Heart left ventricle (tissue), 16 donors: ENCODE results near the gene GABBR2. TPM values are rescaled to one million over a fixed set of nuclear protein-coding genes. Genes with fewer than 3 reads are reported as not detected.

ENCODE experiments used
- ATAC-seq, 4 donors: fragments of 200-7000 bp; cut with Tn5 transposase; one replicate each; pipeline ENCODE4 v1.9.1; 2020 to 2022; ENCODE audit warnings: moderate library complexity in 4 of 4, mild to moderate bottlenecking in 3 of 4, moderate number of reproducible peaks in 1 of 4
- DNase-seq, 5 donors: peaks; one replicate each; pipeline ENCODE4 v3.0.0-alpha.2; 2020
- H3K27ac ChIP-seq, 12 donors: fragments of 200-600 bp; sonication (generic) in 4 of 12; one replicate each; pipeline versions ENCODE4 v1.5.0 to v1.8.0; 2016 to 2022; ENCODE audit warnings: mild to moderate bottlenecking in 2 of 12
- H3K27me3 ChIP-seq, 9 donors: fragments of 200-600 bp; sonication (generic) in 2 of 9; one replicate each; pipeline versions ENCODE4 v1.5.1 to v1.8.0; 2016 to 2022; ENCODE audit warnings: mild to moderate bottlenecking in 3 of 9
- H3K36me3 ChIP-seq, 9 donors: fragments of 200-600 bp; sonication (generic) in 2 of 9; one replicate each; pipeline versions ENCODE4 v1.5.0 to v1.8.0; 2018 to 2022; ENCODE audit warnings: mild to moderate bottlenecking in 2 of 9
- H3K4me1 ChIP-seq, 12 donors: fragments of 200-600 bp; sonication (generic) in 4 of 12; one replicate each; pipeline versions ENCODE4 v1.5.0 to v1.8.0; 2016 to 2022; ENCODE audit warnings: mild to moderate bottlenecking in 3 of 12
- H3K4me3 ChIP-seq, 12 donors: fragments of 200-600 bp; sonication (generic) in 4 of 12; one replicate each; pipeline versions ENCODE4 v1.5.0 to v1.8.0; 2017 to 2022; ENCODE audit warnings: mild to moderate bottlenecking in 9 of 12, moderate library complexity in 4 of 12
- H3K9me3 ChIP-seq, 12 donors: fragments of 200-600 bp; sonication (generic) in 4 of 12; one replicate each; pipeline versions ENCODE4 v1.5.0 to v1.8.0; 2016 to 2022; ENCODE audit warnings: mild to moderate bottlenecking in 1 of 12
- POLR2A ChIP-seq, 2 donors: fragments of 450-650 bp; IDR thresholded peaks; one replicate each; pipeline ENCODE4 v1.6.1; 2017; ENCODE audit warnings: antibody characterized with exemption in 2 of 2, mild to moderate bottlenecking in 2 of 2, moderate library complexity in 2 of 2
- WGBS, 4 donors: extraction: QIAGEN DNeasy Blood & Tissue Kit in 2 of 4; methylation state at CpG; one replicate each; pipeline versions ENCODE4 v1.1.5 to v1.1.7; 2013 to 2018; 5-methylcytosine and 5-hydroxymethylcytosine counted together
- intact Hi-C, 10 donors: fragments of 100-400 bp; cut with DNase I; formaldehyde crosslinking; loops; one replicate each; pipeline versions ENCODE4 v1.11.1 to v1.14.2; 2022
- polyA plus RNA-seq, 2 donors: library from polyadenylated mRNA; stranded (reverse); fragments of 200-250 nt; gene quantifications; one replicate each; pipeline ENCODE4 v1.2.3, GENCODE V29; 2013
- total RNA-seq, 9 donors: library from RNA; depleted of rRNA in 2 of 9; stranded (reverse); fragments of >200 nt in 2 of 9; fragmentation: NEBNext Ultra II Directional in 3 of 9; extraction: Animal tissue kit (Norgen Biotek cat#: 25700) in 3 of 9; gene quantifications; one replicate each; pipeline versions ENCODE4 v1.1.0 to v1.2.4, GENCODE V29; 2016 to 2023
- TF ChIP-seq, protein P1 (sequence below), 12 donors: fragments of 200-600 bp; sonication (generic) in 4 of 12; IDR thresholded peaks; one replicate each; pipeline versions ENCODE4 v1.5.0 to v1.8.0; 2018 to 2022; ENCODE audit warnings: antibody characterized with exemption in 12 of 12, mild to moderate bottlenecking in 5 of 12
- donor health status: ischemic (EF 13 %, LVEDD 7.1; RV severe dilation, severe dysfunction).
- donor health status: healthy with polysubstance abuse.
- donor health status: DM: no; HTN: yes; CAD: no.
- donor health status: DM: no; HTN: no; CAD: no.
- donor health status: ischemic (EF 25% LVEDD 6.9; RV normal size, moderate dysfunction).
- donor health status: ischemic (EF 25% LVEDD 5.7; RV mildly dilated, moderate dysfunction).
- donor health status: healthy.
- donor health status: DM: yes; HTN: yes; CAD: no.
- donor health status: ischemic (EF 35%, LVEDD 5.7; RV mildly dilated, moderate dysfunction).
- donor health status: nonischemic (EF 11% LVEDD 7.7; RV severe dilation, severe dysfunction).
- donor health status: DM: yes; HTN: yes; CAD: no.
- donor health status: PGD.
- donor health status: ischemic (EF 29% LVEDD 5.4; RV normal size, mild dysfunction).
- donor health status: nonischemic (EF 23%, LVEDD 6.1; RV moderate dilation, normal function).

Gene GABBR2
- total and polyA plus RNA-seq, 11 donors = 0.11 to 3.4 (median 0.58) TPM

DNA sequence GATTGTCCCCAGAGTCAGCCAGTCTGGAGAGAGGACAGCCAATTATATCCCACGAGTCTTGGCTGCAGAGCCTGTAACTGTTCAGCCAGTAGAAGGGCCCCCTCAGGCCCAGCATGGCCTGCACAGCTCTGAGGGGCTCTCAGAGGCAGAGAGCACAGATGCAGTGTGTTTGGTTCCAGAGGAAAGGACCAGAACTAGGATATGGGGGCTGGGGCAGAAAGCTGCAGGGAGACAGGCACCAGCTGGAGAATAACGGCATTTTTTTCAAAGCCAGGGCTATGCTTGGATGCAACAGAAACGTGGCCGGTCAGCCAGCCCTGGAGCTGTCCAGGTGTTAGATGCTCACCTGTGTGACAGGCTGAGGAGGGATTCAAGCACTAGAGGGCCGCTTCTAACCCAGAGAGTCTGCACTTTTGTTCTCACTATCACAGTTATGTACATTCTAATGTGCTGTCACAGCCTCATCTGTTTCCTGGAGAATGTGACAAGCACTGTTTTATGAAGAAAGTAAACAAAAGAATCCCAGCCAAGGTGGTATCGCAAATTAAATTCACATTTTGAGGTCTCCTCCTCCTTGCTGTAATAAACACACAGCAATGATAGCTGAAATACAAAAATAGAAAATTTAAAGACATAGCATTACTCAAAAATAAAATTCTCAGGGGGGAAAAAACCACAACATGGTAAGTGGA, 96.5 kb downstream of the GABBR2 start:
- Histone ChIP-seq H3K9me3 (no peaks in the 10 kb centered on the region), H3K27ac (no peak overlapping the region), H3K27me3 (peaks cover 0 to 17% (median 0%) of the 10 kb centered on the region in 9 donors), H3K4me1 (no peaks in the 10 kb centered on the region), H3K36me3 (no peaks in the 10 kb centered on the region), H3K4me3 (no peak overlapping the region)
- 51 to 65% (median 56%) methylated on average over 5 to 6 of the region's 6 CpGs for WGBS, 4 donors
- intact Hi-C loops = no loop called here
- no peak for ATAC-seq
- no peak for DNase-seq
- TF ChIP-seq POLR2A (IDR thresholded peaks at IDR 0.05) = no peak
- TF ChIP-seq, protein P1, sequence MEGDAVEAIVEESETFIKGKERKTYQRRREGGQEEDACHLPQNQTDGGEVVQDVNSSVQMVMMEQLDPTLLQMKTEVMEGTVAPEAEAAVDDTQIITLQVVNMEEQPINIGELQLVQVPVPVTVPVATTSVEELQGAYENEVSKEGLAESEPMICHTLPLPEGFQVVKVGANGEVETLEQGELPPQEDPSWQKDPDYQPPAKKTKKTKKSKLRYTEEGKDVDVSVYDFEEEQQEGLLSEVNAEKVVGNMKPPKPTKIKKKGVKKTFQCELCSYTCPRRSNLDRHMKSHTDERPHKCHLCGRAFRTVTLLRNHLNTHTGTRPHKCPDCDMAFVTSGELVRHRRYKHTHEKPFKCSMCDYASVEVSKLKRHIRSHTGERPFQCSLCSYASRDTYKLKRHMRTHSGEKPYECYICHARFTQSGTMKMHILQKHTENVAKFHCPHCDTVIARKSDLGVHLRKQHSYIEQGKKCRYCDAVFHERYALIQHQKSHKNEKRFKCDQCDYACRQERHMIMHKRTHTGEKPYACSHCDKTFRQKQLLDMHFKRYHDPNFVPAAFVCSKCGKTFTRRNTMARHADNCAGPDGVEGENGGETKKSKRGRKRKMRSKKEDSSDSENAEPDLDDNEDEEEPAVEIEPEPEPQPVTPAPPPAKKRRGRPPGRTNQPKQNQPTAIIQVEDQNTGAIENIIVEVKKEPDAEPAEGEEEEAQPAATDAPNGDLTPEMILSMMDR (IDR thresholded peaks at IDR 0.05) = no peak

DNA sequence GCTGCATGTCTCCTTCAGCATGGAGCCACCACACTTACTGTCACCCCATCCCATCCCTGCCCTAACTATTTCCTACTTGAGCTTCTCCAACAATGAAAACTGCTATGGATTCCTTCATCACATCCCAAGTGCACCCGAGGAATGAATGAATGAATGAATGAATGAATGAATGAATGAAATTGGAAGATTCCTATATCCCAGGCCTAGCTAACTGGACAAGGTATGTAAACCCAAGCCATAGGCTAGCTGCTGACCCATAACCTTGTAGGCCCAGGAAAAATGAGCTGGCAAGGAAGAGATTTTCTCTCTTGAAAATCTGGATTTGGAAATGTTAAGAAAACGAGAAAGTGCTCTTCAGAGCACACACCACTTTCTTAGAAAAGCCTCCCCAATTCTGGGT, 97.4 kb downstream of the GABBR2 start:
- 68 to 82% (median 74%) methylated on average over 2 of the region's 2 CpGs for WGBS, 4 donors
- no peaks in the 10 kb centered on the region for H3K36me3 ChIP-seq
- peaks cover 0 to 8% (median 0%) of the 10 kb centered on the region in 9 donors for H3K27me3 ChIP-seq
- no peak overlapping the region for H3K4me3 ChIP-seq
- H3K4me1 ChIP-seq = no peaks in the 10 kb centered on the region
- no peak overlapping the region for H3K27ac ChIP-seq
- intact Hi-C loops = no loop called here
- no peak for TF ChIP-seq POLR2A (IDR thresholded peaks at IDR 0.05)
- TF ChIP-seq, protein P1 (IDR thresholded peaks at IDR 0.05) = no peak
- H3K9me3 ChIP-seq = no peaks in the 10 kb centered on the region
- ATAC-seq = no peak
- DNase-seq = no peak

DNA sequence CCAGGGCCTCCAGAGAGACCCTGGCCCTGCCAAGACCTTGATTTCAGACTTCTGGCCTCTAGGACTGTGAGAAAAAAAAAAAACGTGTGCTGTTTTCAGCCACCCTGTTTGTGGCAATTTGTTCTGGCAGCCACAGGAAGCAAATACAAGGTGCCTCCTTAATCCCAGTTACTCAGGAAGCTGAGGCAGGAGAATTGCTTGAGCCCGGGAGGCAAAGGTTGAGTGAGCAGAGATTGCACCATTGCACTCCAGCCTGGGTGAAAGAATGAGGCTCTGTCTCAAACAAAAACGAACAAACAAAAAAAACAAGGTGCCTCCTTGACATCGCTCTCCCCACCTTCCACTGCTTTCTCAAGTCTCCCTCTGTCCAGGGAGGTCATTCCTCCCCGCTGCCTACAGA, 98.0 kb downstream of the GABBR2 start:
- ATAC-seq (no peak), DNase-seq (no peak)
- no peak overlapping the region for H3K27ac ChIP-seq
- peaks cover 0 to 4% (median 0%) of the 10 kb centered on the region in 9 donors for H3K27me3 ChIP-seq
- no peaks in the 10 kb centered on the region for H3K4me1 ChIP-seq
- no peak overlapping the region for H3K4me3 ChIP-seq
- H3K9me3 ChIP-seq = no peaks in the 10 kb centered on the region
- WGBS, 4 donors = 57 to 72% (median 65%) methylated on average over 5 of the region's 5 CpGs
- TF ChIP-seq, protein P1 (IDR thresholded peaks at IDR 0.05) = no peak
- TF ChIP-seq POLR2A (IDR thresholded peaks at IDR 0.05) = no peak
- H3K36me3 ChIP-seq = no peaks in the 10 kb centered on the region
- intact Hi-C loops = no loop called here

DNA sequence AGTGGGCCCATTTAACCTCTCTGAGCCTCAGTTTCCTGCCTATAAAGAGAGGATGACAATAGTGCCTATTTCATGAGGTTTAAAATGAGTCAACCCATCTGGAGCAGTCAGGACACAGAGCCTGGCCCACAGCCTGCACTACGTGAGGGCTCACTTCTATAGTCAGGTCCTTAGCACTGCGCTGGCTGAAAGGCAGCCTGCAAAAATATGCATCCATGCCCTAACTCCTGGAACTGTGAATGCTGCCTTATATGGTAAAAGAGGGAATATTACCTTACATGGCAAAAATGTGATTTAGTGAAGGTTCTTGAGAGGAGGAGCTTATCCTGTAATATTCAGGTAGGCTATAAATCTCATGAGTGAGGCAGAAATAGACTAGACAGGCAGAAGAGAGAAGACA, 98.5 kb downstream of the GABBR2 start:
- Histone ChIP-seq H3K36me3 (no peaks in the 10 kb centered on the region), H3K27me3 (peaks cover 0 to 3% (median 0%) of the 10 kb centered on the region in 9 donors), H3K4me1 (no peaks in the 10 kb centered on the region), H3K4me3 (no peak overlapping the region), H3K9me3 (no peaks in the 10 kb centered on the region), H3K27ac (no peak overlapping the region)
- 77 to 93% (median 90%) methylated on average over 2 of the region's 2 CpGs for WGBS, 4 donors
- DNase-seq = no peak
- intact Hi-C loops = no loop called here
- TF ChIP-seq POLR2A (IDR thresholded peaks at IDR 0.05) = no peak
- TF ChIP-seq, protein P1 (IDR thresholded peaks at IDR 0.05) = no peak
- no peak for ATAC-seq
